Endothelial cell of umbilical vein (primary cell): ENCODE results near the gene SMCP. TPM values are rescaled to one million over a fixed set of nuclear protein-coding genes. Genes with fewer than 3 reads are reported as not detected.

ENCODE experiments used
- BruUV-seq: library from RNA; stranded (reverse); fragments of 400-500 nt; replicated peaks from 2 replicates; lab custom pipeline; 2021; lab: Mats Ljungman, UMichigan
- CTCF ChIA-PET: fragments of 300-600, 350-600 bp; sonication (Branson Sonifier 250); formaldehyde crosslinking; loops from one replicate; lab custom pipeline; 2021; ENCODE audit warnings: antibody characterized with exemption, inconsistent platforms; lab: Charles Lee
- POLR2A ChIA-PET: fragments of 300-600, 350-600 bp; sonication (Branson Sonifier 250); formaldehyde crosslinking; loops from one replicate; lab custom pipeline; 2021; ENCODE audit warnings: antibody characterized with exemption, inconsistent platforms; lab: Charles Lee
- DNase-seq: peaks from one replicate; pipeline ENCODE4 v3.0.0-alpha.2; 2011; ENCODE audit warnings: low read depth, low spot score
- FAIRE-seq: peaks from 2 replicates; lab custom pipeline; 2011; peaks lifted over from hg19 to GRCh38; lab: Jason Lieb, UNC
- H2AFZ ChIP-seq: 2 replicates; pipeline ENCODE4 v1.6.0; 2012; ENCODE audit warnings: low read depth, low read length, control low read depth, inconsistent platforms
- H3K27ac ChIP-seq: 2 replicates; pipeline ENCODE4 v1.5.1; 2011; ENCODE audit warnings: low read depth, mild to moderate bottlenecking, control low read depth, low read length, moderate library complexity; ENCODE audit not compliant: insufficient read depth
- H3K27me3 ChIP-seq, 2 experiments: 2 replicates each; pipeline versions ENCODE4 v1.6.0 to v1.6.1; 2011; ENCODE audit warnings: low read length in 2 of 2, mixed read lengths in 1 of 2; ENCODE audit not compliant: control insufficient read depth in 2 of 2, insufficient read depth in 2 of 2
- H3K36me3 ChIP-seq, 2 experiments: 2 replicates in 1 of 2; 3 replicates in 1 of 2; pipeline ENCODE4 v1.5.1; 2011; ENCODE audit warnings: low read length in 2 of 2, mild to moderate bottlenecking in 1 of 2, moderate library complexity in 1 of 2; ENCODE audit not compliant: control insufficient read depth in 2 of 2, insufficient read depth in 2 of 2; ENCODE audit errors: extremely low read depth in 1 of 2
- H3K4me1 ChIP-seq: 3 replicates; pipeline ENCODE4 v1.5.1; 2011; ENCODE audit warnings: mild to moderate bottlenecking, low read length; ENCODE audit not compliant: control insufficient read depth, insufficient read depth; ENCODE audit errors: extremely low read depth
- H3K4me2 ChIP-seq: 2 replicates; pipeline ENCODE4 v1.6.1; 2011; ENCODE audit warnings: low read length, control low read depth, mixed read lengths; ENCODE audit not compliant: insufficient read depth
- H3K4me3 ChIP-seq, 3 experiments: fragments of 200-600 bp in 1 of 3; sonication (generic), shearing (Covaris generic) in 1 of 3; replicated peaks in 1 of 3; 2 replicates each; pipeline ENCODE4 v1.5.1; 2011 to 2016; ENCODE audit warnings: control low read depth in 3 of 3, low read length in 3 of 3, mild to moderate bottlenecking in 2 of 3, inconsistent platforms in 1 of 3, low read depth in 1 of 3, moderate library complexity in 1 of 3; ENCODE audit not compliant: insufficient read depth in 1 of 3
- H3K79me2 ChIP-seq: 2 replicates; pipeline ENCODE4 v1.6.0; 2012; ENCODE audit warnings: low read length, inconsistent platforms; ENCODE audit not compliant: control insufficient read depth, insufficient read depth
- H3K9ac ChIP-seq: replicated peaks from 2 replicates; pipeline ENCODE3; 2011; ENCODE audit warnings: low read length, control low read depth; ENCODE audit not compliant: insufficient read depth; ENCODE audit errors: extremely low read depth
- H3K9me1 ChIP-seq: replicated peaks from 3 replicates; pipeline ENCODE4 v1.6.0; 2011; ENCODE audit warnings: mild to moderate bottlenecking, low read length; ENCODE audit not compliant: control insufficient read depth, insufficient read depth; ENCODE audit errors: extremely low read depth
- H3K9me3 ChIP-seq: replicated peaks from 2 replicates; pipeline ENCODE4 v1.5.1; 2012; ENCODE audit warnings: low read length, inconsistent platforms; ENCODE audit not compliant: control insufficient read depth, insufficient read depth
- H4K20me1 ChIP-seq: replicated peaks from 2 replicates; pipeline ENCODE3; 2011; ENCODE audit warnings: mild to moderate bottlenecking, low read length; ENCODE audit not compliant: control insufficient read depth, insufficient read depth; ENCODE audit errors: extremely low read depth
- CTCF ChIP-seq, 2 donors: IDR thresholded peaks; 1 replicate in 1 of 2; 2 replicates in 1 of 2; pipeline ENCODE4 v1.5.1; 2011; ENCODE audit warnings: low read length in 2 of 2, mild to moderate bottlenecking in 2 of 2, moderate library complexity in 2 of 2, control low read depth in 1 of 2, inconsistent platforms in 1 of 2, low read depth in 1 of 2; ENCODE audit not compliant: insufficient read depth in 1 of 2; ENCODE audit errors: extremely low read depth in 1 of 2
- EZH2 ChIP-seq: IDR thresholded peaks from 2 replicates; pipeline ENCODE4 v1.6.1; 2012; ENCODE audit warnings: borderline replicate concordance, low read depth, mild to moderate bottlenecking, moderate library complexity, low read length, inconsistent platforms; ENCODE audit not compliant: severe bottlenecking
- FOS ChIP-seq: IDR thresholded peaks from 2 replicates; pipeline ENCODE4 v1.6.1; 2011; ENCODE audit warnings: mild to moderate bottlenecking, low read length, moderate library complexity, borderline replicate concordance; ENCODE audit not compliant: insufficient read depth
- GATA2 ChIP-seq: IDR thresholded peaks from 2 replicates; pipeline ENCODE4 v1.7.0; 2011; ENCODE audit warnings: low read depth, mild to moderate bottlenecking, moderate library complexity, mixed read lengths, low read length; ENCODE audit not compliant: insufficient read length, insufficient read depth
- JUN ChIP-seq: IDR thresholded peaks from 2 replicates; pipeline ENCODE4 v1.6.1; 2011; ENCODE audit warnings: borderline replicate concordance, low read depth; ENCODE audit not compliant: insufficient read length, insufficient read depth
- MAX ChIP-seq: IDR thresholded peaks from 2 replicates; pipeline ENCODE4 v1.6.1; 2011; ENCODE audit not compliant: insufficient read depth, insufficient read length
- MYC ChIP-seq: IDR thresholded peaks from one replicate; pipeline ENCODE4 v1.6.1; 2011; ENCODE audit warnings: mild to moderate bottlenecking, low read depth, low read length
- POLR2A ChIP-seq: IDR thresholded peaks from 2 replicates; pipeline ENCODE4 v1.6.1; 2012; ENCODE audit warnings: low read depth, mild to moderate bottlenecking, control low read depth, low read length
- POLR2AphosphoS5 ChIP-seq: IDR thresholded peaks from 2 replicates; pipeline ENCODE4 v1.6.1; 2012; ENCODE audit warnings: low read depth, mild to moderate bottlenecking, control low read depth, low read length, moderate library complexity; ENCODE audit not compliant: insufficient read depth
- dilution Hi-C: fragments of 300-500 bp; cut with MboI; formaldehyde crosslinking; loops from one replicate; pipeline ENCODE4 v1.15.0; 2019; ENCODE audit warnings: low sequenced_read_pairs; ENCODE audit not compliant: extremely low pct_ligation_motif_present
- intact Hi-C: fragments of 100-400 bp; cut with micrococcal nuclease; formaldehyde crosslinking; loops from one replicate; pipeline ENCODE4 v1.10.0; 2022
- polyA plus RNA-seq, 4 experiments: library from polyadenylated mRNA; depleted of rRNA in 3 of 4; stranded (reverse) in 3 of 4; unstranded in 1 of 4; fragments of >200 nt; gene quantifications; 2 replicates each; pipeline versions ENCODE4 v1.2.1 to v1.2.3, GENCODE V29; 2011 to 2012; ENCODE audit warnings: missing spikeins in 1 of 4
- total RNA-seq: library from RNA; stranded (reverse); gene quantifications from 2 replicates; pipeline ENCODE4 v1.2.3, GENCODE V29; 2021

SMCP gene
- total and polyA plus RNA-seq, 2 donors (not counting 3 experiments of a cell fraction or from before 2014, with no cell fraction given): not detected

GRCh38 chr1:152926091-152926490 lies 48.0 kb downstream of the SMCP start:
- FAIRE-seq: no peak
- no peaks in the 10 kb centered on the region for H3K4me1 ChIP-seq
- BruUV-seq: no TSS peak
- no peak overlapping the region for H3K9ac ChIP-seq
- dilution Hi-C loops: no loop called here
- no peaks in the 10 kb centered on the region for H3K9me3 ChIP-seq
- TF ChIP-seq POLR2A: no peak
- no peak for TF ChIP-seq JUN
- TF ChIP-seq MAX: no peak
- TF ChIP-seq EZH2: no peak
- no peak overlapping the region for H2AFZ ChIP-seq
- H3K4me3 ChIP-seq: no peak overlapping the region
- no peaks in the 10 kb centered on the region for H3K9me1 ChIP-seq
- DNase-seq: no peak
- intact Hi-C loops: no loop called here
- CTCF ChIA-PET: interaction anchor here (1.1 to 1.4 kb wide), 2 partner anchors 56 to 272 kb away, joined by 3 to 6 read pairs; no protein-coding TSS in a partner anchor
- POLR2A ChIA-PET: no interaction called here
- H3K36me3 ChIP-seq: no peaks in the 10 kb centered on the region
- H3K4me2 ChIP-seq: no peak overlapping the region
- H4K20me1 ChIP-seq: no peaks in the 10 kb centered on the region
- H3K27ac ChIP-seq: no peak overlapping the region
- H3K79me2 ChIP-seq: no peaks in the 10 kb centered on the region
- no peaks in the 10 kb centered on the region for H3K27me3 ChIP-seq

GRCh38 chr1:152928671-152929070 lies 50.5 kb downstream of the SMCP start:
- dilution Hi-C loops: no loop called here
- POLR2A ChIA-PET: no interaction called here

More at GRCh38 chr1:152928671-152929070, 50.5 kb downstream of the SMCP start:
- Histone ChIP-seq H3K36me3 (no peaks in the 10 kb centered on the region), H3K79me2 (no peaks in the 10 kb centered on the region), H3K9me1 (no peaks in the 10 kb centered on the region), H3K27me3 (no peaks in the 10 kb centered on the region), H3K4me2 (no peak overlapping the region), H3K9ac (no peak overlapping the region), H3K9me3 (no peaks in the 10 kb centered on the region), H4K20me1 (no peaks in the 10 kb centered on the region), H3K27ac (no peak overlapping the region), H3K4me1 (no peaks in the 10 kb centered on the region), H3K4me3 (no peak overlapping the region), H2AFZ (no peak overlapping the region)
- FAIRE-seq: no peak
- BruUV-seq: no TSS peak
- TF ChIP-seq POLR2A (no peak), POLR2AphosphoS5 (no peak), MYC (no peak), GATA2 (no peak), CTCF (IDR thresholded peaks at IDR 0.05; ENCODE audit: extremely low read depth in 1 of 2, insufficient read depth in 1 of 2, low read depth in 1 of 2, low read length in 2 of 2) (no peak), EZH2 (no peak), FOS (no peak), JUN (no peak), MAX (no peak)
- DNase-seq: no peak
- intact Hi-C loops: no loop called here
- CTCF ChIA-PET: no interaction called here
